HFF-Myc (cell line): ENCODE measurements around the gene IRAK1BP1.
"Not testable (repeated sequence)": the region's sequence is repeated elsewhere in the genome, so short reads cannot be mapped to it uniquely, and the experiment has no call there.

Experiments
- DNase-seq: peaks from one replicate; pipeline ENCODE4 v3.0.0-alpha.2; 2011; ENCODE audit warnings: low read depth; ENCODE audit errors: extremely low read depth
- H3K4me3 ChIP-seq: replicated peaks from 2 replicates; pipeline ENCODE4 v1.5.1; 2011; ENCODE audit warnings: low read depth, mild to moderate bottlenecking, control low read depth, low read length
- TF ChIP-seq, protein P1 (sequence below): IDR thresholded peaks from 2 replicates; pipeline ENCODE4 v1.5.1; 2012; ENCODE audit warnings: mild to moderate bottlenecking, low read depth, low read length, control low read depth; ENCODE audit errors: missing control alignments

The IRAK1BP1 gene

DNA sequence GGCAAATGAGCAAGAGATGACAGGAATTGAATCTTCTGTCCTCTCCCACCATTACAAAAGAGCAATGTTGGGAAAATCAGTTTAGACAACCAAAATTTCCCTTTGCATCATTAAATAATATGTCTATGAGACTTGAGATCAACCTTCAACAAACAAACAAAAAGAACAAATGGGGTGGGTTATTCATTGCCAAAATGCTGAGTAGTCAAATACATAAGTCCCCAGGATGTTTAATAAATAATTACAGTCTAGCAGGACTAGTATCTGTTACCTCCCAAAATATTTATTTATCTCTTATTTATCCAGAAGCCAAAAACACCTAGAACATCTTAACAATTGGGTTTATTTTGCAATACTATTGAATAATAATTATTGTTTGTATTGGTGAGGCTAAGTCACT is 16.2 kb upstream of the IRAK1BP1 start:
- H3K4me3 ChIP-seq = no peak overlapping the region
- no peak for DNase-seq
- TF ChIP-seq, protein P1, sequence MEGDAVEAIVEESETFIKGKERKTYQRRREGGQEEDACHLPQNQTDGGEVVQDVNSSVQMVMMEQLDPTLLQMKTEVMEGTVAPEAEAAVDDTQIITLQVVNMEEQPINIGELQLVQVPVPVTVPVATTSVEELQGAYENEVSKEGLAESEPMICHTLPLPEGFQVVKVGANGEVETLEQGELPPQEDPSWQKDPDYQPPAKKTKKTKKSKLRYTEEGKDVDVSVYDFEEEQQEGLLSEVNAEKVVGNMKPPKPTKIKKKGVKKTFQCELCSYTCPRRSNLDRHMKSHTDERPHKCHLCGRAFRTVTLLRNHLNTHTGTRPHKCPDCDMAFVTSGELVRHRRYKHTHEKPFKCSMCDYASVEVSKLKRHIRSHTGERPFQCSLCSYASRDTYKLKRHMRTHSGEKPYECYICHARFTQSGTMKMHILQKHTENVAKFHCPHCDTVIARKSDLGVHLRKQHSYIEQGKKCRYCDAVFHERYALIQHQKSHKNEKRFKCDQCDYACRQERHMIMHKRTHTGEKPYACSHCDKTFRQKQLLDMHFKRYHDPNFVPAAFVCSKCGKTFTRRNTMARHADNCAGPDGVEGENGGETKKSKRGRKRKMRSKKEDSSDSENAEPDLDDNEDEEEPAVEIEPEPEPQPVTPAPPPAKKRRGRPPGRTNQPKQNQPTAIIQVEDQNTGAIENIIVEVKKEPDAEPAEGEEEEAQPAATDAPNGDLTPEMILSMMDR = no peak

DNA sequence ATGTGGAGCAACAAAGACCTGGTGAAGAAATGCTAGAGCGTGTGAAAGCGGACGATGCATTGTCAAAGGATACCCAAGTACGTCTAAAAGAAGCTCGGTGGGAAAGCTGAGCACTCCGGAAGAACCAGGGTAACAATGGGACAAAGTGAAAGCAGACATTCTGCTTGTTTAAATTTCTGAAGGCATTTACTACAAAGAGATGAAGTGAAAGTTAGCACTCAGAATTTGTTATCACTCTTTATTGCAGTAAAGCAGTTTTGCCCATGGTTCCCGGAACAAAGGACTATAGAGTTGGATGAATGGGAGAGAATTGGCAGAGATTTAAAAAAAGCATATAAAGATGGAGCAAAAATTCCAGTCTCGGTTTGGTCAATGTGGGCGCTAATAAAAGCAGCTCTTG is 12.8 kb upstream of the IRAK1BP1 start:
- no peak for DNase-seq
- TF ChIP-seq, protein P1 = no peak
- H3K4me3 ChIP-seq = no peak overlapping the region

DNA sequence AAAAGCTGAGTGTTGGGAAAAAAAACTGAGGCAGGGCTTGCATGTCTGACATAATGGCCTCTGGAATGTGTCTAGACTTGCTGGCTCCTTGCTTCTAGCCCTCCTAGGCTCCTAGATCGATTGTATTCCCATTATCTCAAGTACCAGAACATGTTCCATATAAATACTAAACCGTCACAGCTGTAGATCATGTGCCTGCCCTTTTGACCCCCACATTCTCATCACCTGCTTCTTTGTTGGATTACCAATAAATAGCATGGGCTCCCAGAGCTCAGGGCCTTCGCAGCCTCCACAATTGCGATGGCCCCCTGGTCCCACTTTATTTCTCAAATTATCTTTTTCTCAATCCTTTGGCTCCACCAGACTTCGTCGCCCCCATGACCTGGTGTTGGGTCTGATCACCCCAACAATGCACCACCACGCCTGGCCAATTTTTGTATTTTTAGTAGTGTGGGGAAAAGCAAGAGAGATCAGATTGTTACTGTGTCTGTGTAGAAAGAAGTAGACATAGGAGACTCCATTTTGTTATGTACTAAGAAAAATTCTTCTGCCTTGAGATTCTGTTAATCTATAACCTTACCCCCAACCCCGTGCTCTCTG is 8.9 kb upstream of the IRAK1BP1 start:
- not testable (repeated sequence) for H3K4me3 ChIP-seq, DNase-seq

DNA sequence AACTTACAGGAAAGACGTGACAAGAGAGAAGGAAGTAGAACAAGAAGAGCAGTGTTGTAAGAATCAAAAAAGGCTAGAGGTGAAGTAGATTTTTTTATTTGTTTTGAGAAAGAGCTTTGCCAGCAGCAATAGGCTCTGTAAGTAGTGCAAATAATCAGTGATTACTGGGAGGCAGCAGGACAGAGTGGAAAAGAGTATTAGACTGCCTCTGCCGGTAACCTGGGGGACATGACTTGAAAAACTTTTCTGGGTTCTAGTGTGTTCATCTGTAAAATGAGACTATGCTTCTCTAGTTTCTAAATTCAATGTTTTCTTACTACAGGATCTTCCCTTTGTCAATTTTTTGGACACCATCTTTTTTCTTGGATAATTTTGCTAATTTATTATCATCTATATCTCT is 5.8 kb upstream of the IRAK1BP1 start:
- no peak overlapping the region for H3K4me3 ChIP-seq
- DNase-seq = no peak
- TF ChIP-seq, protein P1 = no peak

DNA sequence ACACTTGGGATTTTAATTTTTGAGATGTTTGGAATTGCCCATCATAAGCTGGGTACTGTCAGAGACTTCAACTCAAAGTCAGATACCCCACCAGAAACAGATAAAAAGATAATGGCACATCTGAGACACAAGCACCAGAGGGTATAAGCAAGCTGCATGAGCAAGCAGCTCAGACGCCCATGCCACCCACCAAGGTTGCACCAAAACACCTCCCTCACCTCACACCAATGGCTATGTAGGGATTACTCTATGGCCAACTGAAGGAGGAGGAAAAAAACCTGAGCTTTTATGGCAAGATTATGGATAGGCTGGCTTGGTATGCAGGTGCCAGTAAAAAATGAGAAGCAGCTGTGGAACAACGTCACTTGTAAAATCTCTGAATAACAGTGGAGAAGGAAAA is 3.8 kb upstream of the IRAK1BP1 start:
- no peak for DNase-seq
- H3K4me3 ChIP-seq = no peak overlapping the region
- TF ChIP-seq, protein P1 = no peak

DNA sequence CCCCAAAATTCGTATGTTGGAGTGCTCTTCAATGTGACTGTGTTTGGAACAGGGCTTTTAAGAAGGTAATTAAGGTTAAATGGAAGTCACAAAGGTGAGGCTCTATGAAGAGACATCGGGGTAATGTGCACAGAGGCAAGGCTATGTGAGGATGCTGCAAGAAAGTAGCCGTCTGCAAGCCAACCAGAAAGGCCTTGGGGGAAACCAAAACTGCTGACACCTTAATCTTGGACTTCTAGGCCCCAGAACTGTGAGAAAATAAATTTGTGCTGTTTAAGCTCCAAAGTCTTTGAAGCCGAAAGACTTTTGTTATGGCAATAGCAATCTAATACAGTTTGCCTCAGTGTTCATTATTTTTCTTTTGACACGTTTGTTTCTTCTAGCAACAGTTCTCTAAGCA is 2.4 kb upstream of the IRAK1BP1 start:
- TF ChIP-seq, protein P1 = no peak
- H3K4me3 ChIP-seq = no peak overlapping the region
- no peak for DNase-seq

DNA sequence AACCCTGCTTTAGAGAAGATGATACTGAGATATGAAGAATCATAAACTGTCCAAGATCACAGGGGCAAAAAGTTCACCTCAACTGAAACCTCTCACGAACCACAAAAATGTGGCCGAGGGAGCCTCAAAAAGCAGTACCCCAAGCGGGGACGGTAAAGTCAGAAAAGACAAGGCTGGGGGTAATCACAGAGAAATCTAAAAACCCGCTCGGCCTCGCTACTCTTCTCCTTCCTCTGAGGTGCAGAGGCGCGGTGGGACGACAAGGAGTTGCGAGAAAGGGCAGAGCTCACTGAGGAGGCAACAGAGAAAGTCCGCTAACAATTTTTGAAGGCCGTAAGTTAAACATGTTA is 356 bp upstream of the IRAK1BP1 start:
- TF ChIP-seq, protein P1 = no peak
- DNase-seq = no peak
- peak overlapping the region; percentile 85 for H3K4me3 ChIP-seq
